DMS 273 treated with DMSO at 0.1 percent for 48 hours (cell line): ENCODE data around the gene ARL5A.
A peak's percentile ranks its signal among the peaks of the same experiment; 100 is the strongest.

ENCODE experiments used
- DNase-seq: peaks from one replicate; lab custom pipeline; 2025; lab: John Stamatoyannopoulos, UW

Gene ARL5A

DNA sequence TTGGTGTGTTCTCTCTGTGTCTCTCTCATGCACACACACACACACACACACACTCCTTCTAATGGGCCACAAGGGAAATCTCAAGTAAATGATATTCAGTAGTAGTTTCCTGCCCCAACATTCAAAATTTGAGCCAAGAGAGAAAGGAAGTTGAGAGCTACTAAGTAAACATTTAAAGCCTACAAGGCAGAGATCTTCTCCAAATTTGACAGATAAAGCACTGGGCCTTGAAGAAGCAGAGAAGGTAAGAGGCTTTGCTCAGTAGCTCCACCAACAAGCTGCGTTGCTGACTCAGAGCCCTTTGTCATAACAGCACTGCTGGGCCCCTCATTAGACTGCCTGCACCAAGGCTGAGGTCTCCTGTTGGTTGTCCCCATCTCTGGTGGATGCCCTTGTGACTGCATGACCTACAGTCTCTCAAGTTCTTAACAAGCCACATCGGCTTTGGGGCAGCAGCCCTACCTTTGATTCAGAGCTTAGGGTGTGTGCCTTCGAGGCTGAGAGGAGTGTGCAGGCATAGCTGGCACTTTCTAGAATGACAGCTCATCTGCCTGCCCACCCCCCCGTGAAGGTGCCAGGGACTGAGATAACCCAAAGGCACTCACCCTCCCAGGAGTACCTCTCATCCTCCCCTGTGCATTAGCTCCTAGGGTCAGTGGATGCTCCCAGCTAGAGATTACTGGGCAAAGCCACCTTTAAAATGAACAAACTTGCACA lies 61.6 kb downstream of the ARL5A start:
- DNase-seq = no peak

DNA sequence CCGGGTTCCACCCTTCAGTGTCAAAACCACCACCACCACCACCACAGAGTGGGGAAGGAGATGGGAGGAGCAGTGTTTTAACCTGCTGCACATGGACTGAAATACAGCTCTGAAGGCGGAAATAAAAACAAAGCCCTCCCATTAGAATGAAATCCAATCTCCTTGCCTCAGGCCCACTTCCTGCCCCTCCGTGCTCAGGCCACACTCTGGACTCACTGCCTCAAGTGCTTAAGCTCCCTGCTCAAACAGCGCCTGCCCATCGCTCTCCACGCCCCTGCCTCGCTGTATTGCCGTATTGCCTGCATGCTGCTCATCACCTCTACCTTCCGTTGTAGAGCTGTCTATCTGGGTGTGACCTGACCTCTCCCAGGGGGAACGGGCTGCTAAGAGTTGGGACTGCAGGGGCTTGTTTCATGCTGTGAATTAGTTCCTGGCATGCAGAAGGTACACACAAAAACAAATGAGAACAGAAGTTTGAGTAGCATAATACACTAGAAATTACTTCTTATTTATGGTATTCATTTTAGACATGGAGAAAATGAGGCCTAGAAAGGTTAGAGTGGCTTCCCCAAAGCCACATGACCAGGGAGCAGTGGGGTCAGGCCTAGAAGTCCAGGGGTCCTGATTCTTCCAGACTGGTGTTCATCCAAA lies 62.3 kb downstream of the ARL5A start:
- no peak for DNase-seq

GRCh38 chr2:151762694-151763093 lies 65.5 kb downstream of the ARL5A start:
- DNase-seq = peak; percentile 72

GRCh38 chr2:151761687-151762086 lies 66.5 kb downstream of the ARL5A start:
- no peak for DNase-seq

DNA sequence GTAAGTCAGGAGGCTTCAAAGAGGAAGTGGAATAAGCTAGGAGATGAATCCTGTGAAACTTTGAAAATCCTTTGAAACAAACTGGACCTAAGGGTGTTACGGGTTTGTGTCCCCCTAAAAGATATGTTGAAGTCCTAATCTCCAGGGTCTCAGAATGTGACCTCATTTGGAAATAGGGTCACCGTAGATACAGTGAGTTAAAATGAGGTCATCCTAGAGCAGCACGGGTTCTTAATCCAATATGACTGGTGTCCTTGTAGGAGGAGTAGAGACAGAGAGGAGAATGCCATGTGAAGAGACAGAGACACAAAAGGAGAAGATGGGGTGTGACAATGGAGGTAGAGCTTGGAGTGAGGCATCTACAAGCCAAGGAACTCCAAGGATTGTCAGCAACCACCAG lies 67.0 kb downstream of the ARL5A start:
- no peak for DNase-seq

DNA sequence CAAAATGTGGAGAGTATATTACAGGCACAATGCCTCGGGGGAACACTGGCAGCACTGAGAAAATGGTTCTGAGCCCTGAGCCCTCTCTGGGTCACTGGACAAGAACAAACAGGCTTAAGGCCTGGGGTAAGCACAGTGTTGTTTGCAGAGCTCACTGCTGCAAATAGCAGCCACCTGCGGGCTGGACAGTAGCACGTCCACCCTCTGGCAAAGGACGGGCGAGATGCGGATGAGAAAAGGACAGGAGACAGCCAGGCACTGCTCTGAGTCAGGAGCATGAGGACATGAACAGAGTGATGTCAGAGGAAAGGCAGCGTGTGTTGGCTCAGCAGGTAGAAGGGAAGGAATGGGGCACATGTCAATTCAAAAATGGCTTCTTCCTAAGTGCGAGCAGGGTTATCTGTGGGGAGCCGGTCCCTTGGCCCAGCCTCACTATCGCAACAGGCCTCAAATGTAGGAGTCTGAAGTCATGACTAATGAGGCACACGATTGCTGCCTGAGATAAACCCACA lies 68.0 kb downstream of the ARL5A start:
- DNase-seq = no peak

DNA sequence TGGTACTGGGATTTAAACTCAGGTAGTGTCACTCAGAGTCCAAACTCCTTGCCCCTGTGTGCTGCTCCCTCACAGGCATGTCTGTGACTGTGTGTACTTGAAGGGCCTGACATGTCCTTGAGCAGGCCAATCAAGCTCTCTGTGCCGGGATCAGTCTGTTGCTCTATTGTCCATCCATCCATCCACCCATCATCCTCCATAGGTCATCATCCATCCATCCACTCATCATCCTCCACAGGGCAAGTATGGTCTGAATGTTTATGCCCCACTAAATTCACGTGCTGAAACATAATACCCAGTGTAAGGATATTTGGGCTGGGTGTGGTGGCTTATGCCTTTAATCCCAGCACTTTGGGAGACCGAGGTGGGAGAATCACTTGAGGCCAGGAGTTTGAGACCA lies 69.5 kb downstream of the ARL5A start:
- no peak for DNase-seq

DNA sequence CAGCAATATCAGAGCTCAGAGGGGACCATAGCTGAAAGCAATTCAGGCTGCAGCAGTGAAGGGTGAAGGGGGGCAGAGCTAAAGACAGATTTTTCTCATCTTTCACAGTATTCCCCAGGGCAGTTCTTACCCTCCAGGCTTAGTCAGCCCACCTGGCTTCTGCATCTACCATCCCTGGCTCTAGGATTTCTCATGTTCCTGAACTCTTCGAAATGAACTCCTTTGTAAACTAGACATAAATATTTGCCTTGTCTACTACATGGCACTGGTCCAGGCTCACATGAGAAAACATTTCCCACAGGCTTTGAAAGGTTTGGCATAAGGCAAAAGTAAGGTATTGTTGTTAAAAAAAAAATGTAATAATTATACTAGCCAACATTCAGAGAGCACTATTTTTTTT lies 70.4 kb downstream of the ARL5A start:
- no peak for DNase-seq

DNA sequence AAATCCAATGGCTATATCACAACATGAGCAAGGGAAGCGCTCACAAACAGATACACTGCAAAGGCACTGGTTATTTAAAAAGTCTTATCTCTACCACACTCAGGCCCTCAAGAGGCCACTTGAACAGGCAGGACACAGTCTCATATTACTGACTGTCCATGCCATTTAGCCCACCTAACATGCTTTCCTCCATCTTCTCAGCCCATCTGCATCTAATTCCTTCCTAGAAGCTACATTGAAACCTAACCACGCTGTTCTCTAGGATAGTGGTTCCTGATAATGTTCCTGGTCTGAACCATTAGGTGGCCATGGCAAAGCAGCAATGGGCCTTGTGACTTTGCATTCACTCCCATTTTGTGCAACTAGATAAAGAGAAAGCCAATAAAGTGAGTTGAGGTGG lies 71.4 kb downstream of the ARL5A start:
- DNase-seq = no peak

GRCh38 chr2:151754253-151754897 lies 73.8 kb downstream of the ARL5A start:
- DNase-seq = no peak

DNA sequence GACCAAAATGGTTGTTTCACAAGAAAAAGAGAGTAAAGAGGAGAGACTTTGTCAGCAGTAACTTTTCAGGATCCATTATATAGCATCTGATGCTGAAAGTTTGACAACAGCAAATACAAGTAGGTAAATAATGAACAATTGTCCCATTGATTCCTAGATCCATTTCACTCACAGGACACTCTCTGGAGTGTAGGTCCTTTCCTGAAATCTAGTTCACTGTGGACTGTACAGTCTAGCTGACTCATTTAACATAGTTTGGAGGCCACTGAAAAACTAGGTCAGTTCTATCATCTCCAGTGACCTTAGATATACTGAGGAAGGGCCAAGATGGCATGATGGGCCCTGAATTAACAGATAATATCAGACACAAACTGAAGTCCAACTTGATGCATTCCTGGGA lies 74.7 kb downstream of the ARL5A start:
- DNase-seq = no peak
